GM19193 (cell line): ENCODE data around the gene IL10RB.

Experiments used
- POLR2A ChIP-seq: IDR thresholded peaks from 4 replicates; pipeline ENCODE4 v1.6.1; 2011; ENCODE audit not compliant: insufficient read depth, insufficient read length; ENCODE audit errors: extremely low read depth

The IL10RB gene

GRCh38 chr21:33332143-33332542 lies 66.0 kb downstream of the IL10RB start:
- TF ChIP-seq POLR2A = no peak

DNA sequence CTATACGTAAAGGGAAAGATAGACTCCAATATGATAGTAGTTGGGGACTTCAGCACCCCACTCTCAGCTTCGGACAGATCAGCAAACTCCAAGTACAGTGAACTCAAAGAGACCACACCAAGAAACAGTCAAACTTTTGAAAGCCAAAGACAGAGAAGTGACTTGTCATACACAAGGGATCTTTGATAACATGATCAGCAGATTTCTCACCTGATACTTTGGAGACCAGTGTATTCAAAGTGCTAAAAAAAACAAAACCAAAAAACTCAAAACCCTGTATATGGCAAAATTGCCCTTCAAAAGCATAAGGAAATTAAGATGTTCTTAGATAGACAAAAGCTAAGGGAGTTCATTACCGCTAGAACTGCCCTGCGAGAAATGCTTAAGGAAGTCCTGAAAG lies 68.0 kb downstream of the IL10RB start:
- TF ChIP-seq POLR2A = no peak

DNA sequence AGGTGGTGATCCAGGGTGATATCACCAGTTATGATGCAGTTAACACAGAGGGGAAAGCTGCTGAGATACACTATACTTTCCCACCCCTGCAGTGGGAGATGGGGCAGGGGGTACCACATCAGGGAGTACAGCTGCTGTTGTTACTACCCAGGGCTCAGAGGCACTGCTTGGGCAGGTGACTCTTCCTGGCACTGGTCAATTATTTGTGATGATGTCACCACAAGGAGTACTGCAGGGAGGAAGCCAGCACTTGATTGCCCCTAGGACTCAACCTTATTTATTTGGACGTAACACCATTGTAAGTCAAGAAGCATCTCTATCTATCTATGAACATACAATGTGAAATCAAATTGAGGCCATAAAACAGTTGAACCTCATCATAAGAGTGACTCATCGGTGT lies 68.7 kb downstream of the IL10RB start:
- TF ChIP-seq POLR2A = no peak

DNA sequence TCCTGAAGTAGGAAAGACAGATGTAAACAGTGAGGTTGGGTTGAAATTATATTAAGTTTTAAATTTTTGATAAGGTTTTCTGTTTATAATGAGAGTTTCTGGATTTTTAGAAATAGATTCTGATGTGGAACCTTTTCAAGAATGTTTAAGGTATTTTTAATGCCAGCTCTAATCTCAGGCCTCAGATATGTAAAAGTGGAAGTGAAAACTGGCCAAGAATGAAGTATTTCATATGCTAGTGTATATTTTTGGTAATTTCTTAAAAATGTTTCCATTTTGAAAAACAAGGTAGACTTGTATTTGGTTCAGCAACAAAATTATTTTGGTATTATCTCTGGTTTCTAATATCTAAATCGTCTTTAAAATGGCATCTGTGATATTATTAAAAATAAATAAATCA lies 73.0 kb downstream of the IL10RB start:
- no peak for TF ChIP-seq POLR2A

- TF ChIP-seq POLR2A = no peak
These were observed 73.8 kb downstream of the IL10RB start for GRCh38 chr21:33339918-33340317.

DNA sequence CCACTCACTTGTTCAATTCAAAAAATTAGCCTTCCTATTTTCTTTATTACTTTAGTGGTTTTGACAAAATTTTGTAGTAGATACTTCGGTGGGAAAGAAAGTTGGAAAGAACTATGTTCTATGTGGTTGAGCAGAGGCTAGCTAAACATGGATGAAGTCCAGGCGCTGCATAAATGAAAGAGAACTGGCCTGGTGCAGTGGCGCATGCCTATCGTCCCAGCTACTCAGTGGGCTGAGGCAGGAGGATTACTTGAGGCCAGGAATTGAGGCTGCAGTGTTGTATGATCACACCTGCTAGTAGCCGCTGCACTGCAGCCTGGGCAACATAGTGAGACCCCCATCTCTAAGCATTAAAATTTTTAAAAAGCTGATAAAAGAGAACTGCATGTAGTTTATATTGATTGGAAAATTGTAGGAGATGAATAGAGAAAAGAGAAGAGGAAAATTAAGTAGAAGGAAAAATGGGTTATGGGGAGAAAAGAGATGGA lies 79.6 kb downstream of the IL10RB start:
- TF ChIP-seq POLR2A = no peak
